Colonic mucosa (tissue), 4 donors: ENCODE data around the gene PRR13. TPM values are rescaled to one million over a fixed set of nuclear protein-coding genes. Genes with fewer than 3 reads are reported as not detected.
"Not testable (repeated sequence)": the region's sequence is repeated elsewhere in the genome, so short reads cannot be mapped to it uniquely, and the experiment has no call there.

Experiments
- DNase-seq: peaks from one replicate; pipeline ENCODE4 v3.0.0-alpha.2; 2020
- H3K27ac ChIP-seq: fragments of 200-600 bp; one replicate; pipeline ENCODE4 v1.8.0; 2021
- H3K27me3 ChIP-seq: fragments of 200-600 bp; one replicate; pipeline ENCODE4 v1.8.0; 2021
- H3K36me3 ChIP-seq: fragments of 200-600 bp; one replicate; pipeline ENCODE4 v1.8.0; 2021
- H3K4me1 ChIP-seq: fragments of 200-600 bp; one replicate; pipeline ENCODE4 v1.8.0; 2021; ENCODE audit warnings: mild to moderate bottlenecking
- H3K4me3 ChIP-seq: fragments of 200-600 bp; one replicate; pipeline ENCODE4 v1.8.0; 2021
- H3K9ac ChIP-seq, 2 donors: one replicate each; pipeline ENCODE4 v1.7.0; 2013; ENCODE audit warnings: control low read depth in 2 of 2, low read depth in 2 of 2, low read length in 2 of 2
- H3K9me3 ChIP-seq: fragments of 200-600 bp; one replicate; pipeline ENCODE4 v1.8.0; 2021
- CTCF ChIP-seq: fragments of 200-600 bp; IDR thresholded peaks from one replicate; pipeline ENCODE4 v1.8.0; 2022; ENCODE audit warnings: antibody characterized with exemption, mild to moderate bottlenecking
- intact Hi-C: fragments of 100-400 bp; cut with DNase I; formaldehyde crosslinking; loops from one replicate; pipeline ENCODE4 v1.14.1; 2022
- total RNA-seq, 2 donors: library from RNA; stranded (reverse); fragmentation: NEBNext Ultra II Directional in 1 of 2; extraction: Animal tissue kit (Norgen Biotek cat#: 25700) in 1 of 2; gene quantifications; one replicate each; pipeline ENCODE4 v1.2.1, GENCODE V29; 2021
- donor health status: healthy.
- donor health status: DM: no; HTN: no; CAD: no.
- donor health status: DM: no; HTN: no; CAD: no.

Gene PRR13
- total RNA-seq, 2 donors from 2014 or later: 331 to 504 TPM

- Histone ChIP-seq H3K27me3 (no peaks in the 10 kb centered on the region), H3K27ac (no peak overlapping the region), H3K9me3 (no peaks in the 10 kb centered on the region), H3K4me3 (no peak overlapping the region), H3K4me1 (no peaks in the 10 kb centered on the region), H3K36me3 (no peaks in the 10 kb centered on the region), H3K9ac (no peak overlapping the region)
- intact Hi-C loops: no loop called here
- no peak for DNase-seq
- no peak for TF ChIP-seq CTCF
These were observed 11.4 kb upstream of the PRR13 start for GRCh38 chr12:53430116-53430515.

GRCh38 chr12:53431187-53431586 lies 10.3 kb upstream of the PRR13 start:
- H3K27me3 ChIP-seq: no peaks in the 10 kb centered on the region
- no peak for TF ChIP-seq CTCF
- no peaks in the 10 kb centered on the region for H3K36me3 ChIP-seq
- no peak for DNase-seq
- H3K4me3 ChIP-seq: no peak overlapping the region
- H3K27ac ChIP-seq: no peak overlapping the region
- intact Hi-C loops: no loop called here
- no peaks in the 10 kb centered on the region for H3K9me3 ChIP-seq
- no peaks in the 10 kb centered on the region for H3K4me1 ChIP-seq
- H3K9ac ChIP-seq: no peak overlapping the region

- H3K36me3 ChIP-seq, H3K27me3 ChIP-seq, DNase-seq, H3K4me3 ChIP-seq, H3K9me3 ChIP-seq, H3K27ac ChIP-seq, H3K4me1 ChIP-seq, H3K9ac ChIP-seq, intact Hi-C loops: not testable (repeated sequence)
These were observed 6.2 kb upstream of the PRR13 start for GRCh38 chr12:53435326-53435725.

- intact Hi-C loops: not testable (repeated sequence)
These were observed 2.0 kb upstream of the PRR13 start for GRCh38 chr12:53439582-53439981.

GRCh38 chr12:53443955-53444354 lies 2.4 kb downstream of the PRR13 start:
- no peak overlapping the region for H3K27ac ChIP-seq
- no peak for DNase-seq
- no peaks in the 10 kb centered on the region for H3K36me3 ChIP-seq
- peaks cover 4% of the 10 kb centered on the region for H3K4me1 ChIP-seq
- H3K27me3 ChIP-seq: no peaks in the 10 kb centered on the region
- H3K9me3 ChIP-seq: no peaks in the 10 kb centered on the region
- intact Hi-C loops: no loop called here
- H3K9ac ChIP-seq: peak overlapping the region in 1 of 2 donors; percentile 7
- no peak for TF ChIP-seq CTCF
- no peak overlapping the region for H3K4me3 ChIP-seq

More at GRCh38 chr12:53439582-53439981, 2.0 kb upstream of the PRR13 start:
- not testable (repeated sequence) for H3K36me3 ChIP-seq, H3K27ac ChIP-seq, H3K9me3 ChIP-seq, H3K27me3 ChIP-seq, H3K4me1 ChIP-seq, H3K9ac ChIP-seq, H3K4me3 ChIP-seq, DNase-seq

GRCh38 chr12:53444593-53445325 lies 3.2 kb downstream of the PRR13 start:
- H3K27me3 ChIP-seq, H3K36me3 ChIP-seq, H3K4me1 ChIP-seq, H3K4me3 ChIP-seq, H3K9ac ChIP-seq, intact Hi-C loops, H3K27ac ChIP-seq, H3K9me3 ChIP-seq: not testable (repeated sequence)
- DNase-seq: peak; percentile 38

- H3K27ac ChIP-seq: no peak overlapping the region
- no peaks in the 10 kb centered on the region for H3K27me3 ChIP-seq
- H3K9ac ChIP-seq: no peak overlapping the region
- no peak for TF ChIP-seq CTCF
- intact Hi-C loops: loop anchor here (10.0 kb wide), 1 partner anchor 54 kb away; the partner anchor contains the start of genes NPFF and TARBP2
- no peaks in the 10 kb centered on the region for H3K4me1 ChIP-seq
- H3K36me3 ChIP-seq: peaks cover 16% of the 10 kb centered on the region
- DNase-seq: no peak
- H3K4me3 ChIP-seq: no peak overlapping the region
- no peaks in the 10 kb centered on the region for H3K9me3 ChIP-seq
These were observed 9.4 kb downstream of the PRR13 start for GRCh38 chr12:53450936-53451335.
